CD4-positive, alpha-beta T cell treated with Interleukin-4 for 4 hours (primary cell): Measurements from ENCODE around the gene CCDC178.

Experiments used
- DNase-seq: peaks from one replicate; pipeline ENCODE4 v3.0.0-alpha.2; 2020

CCDC178 gene

DNA sequence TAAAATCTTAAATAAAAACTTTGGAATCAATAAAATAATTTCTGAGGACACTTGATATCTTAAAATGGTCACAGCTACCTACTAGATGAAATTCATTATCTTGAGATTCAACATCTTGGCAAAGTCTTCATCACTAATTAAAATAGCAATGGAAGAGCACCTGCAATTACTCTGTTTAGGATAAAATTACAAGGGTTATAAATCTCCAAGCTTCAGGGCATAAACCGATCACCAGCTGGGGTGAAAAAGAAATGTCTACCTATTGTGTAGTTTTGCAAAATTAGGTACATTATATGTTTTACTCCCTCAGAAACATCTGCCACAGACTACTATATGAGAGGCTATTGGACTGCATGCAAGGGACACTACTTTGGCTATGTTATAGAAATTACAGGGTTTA, 327.1 kb downstream of the CCDC178 start:
- DNase-seq: no peak

DNA sequence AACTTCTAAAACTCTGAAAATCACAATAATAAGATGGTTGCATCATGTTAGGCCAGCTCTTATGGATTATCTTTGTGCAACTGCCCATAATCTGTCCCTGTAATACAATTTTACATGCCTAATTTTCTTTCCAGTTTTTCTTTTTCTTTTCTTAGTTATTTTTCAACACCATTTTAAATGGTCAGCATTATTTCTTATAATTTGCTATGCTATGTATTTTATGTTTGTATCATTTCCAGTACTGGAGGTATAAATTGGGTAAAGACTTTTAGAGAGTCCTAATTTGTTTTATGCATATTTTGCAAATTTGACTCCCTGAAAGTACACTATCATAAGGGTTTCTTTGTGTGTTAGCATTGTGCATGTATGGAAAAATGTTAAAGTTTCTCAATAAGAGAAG, 333.0 kb downstream of the CCDC178 start:
- no peak for DNase-seq

DNA sequence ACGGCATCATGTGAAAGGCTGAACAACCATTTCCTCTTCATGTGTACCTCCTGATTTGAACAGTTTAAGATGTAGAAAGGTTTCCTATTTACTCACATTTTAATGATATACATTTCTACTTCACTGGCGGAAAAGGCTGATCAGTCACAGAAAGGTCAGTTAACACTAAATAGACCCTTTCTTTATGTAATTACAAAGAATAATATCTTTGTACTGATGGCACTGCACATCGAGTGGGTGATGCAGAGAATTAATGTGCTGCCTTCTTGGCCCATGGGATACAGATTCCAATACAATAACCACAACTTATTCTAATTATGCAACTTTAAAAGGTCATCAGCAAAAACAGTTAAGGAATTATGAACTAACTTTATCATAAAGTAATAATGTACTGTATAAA, 339.2 kb downstream of the CCDC178 start:
- DNase-seq: no peak

DNA sequence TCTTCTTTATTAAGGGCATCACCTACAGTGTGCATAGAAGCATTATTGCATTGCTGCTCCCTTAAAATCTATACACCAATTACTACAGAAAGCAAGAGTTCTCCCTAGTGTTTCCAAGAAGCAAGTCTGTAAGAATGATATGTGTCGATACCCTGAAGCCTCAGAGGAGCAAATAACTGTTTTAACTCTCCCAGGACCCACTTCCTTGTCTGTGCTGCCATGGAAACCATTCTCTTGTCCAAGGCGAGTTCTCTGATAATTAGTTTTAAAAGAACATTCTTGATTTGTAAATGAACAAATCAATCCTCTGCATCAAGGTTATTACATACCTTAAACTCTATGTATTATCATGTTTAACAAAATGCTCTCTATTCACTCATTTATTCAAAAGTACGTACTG, 340.9 kb downstream of the CCDC178 start:
- DNase-seq: no peak

DNA sequence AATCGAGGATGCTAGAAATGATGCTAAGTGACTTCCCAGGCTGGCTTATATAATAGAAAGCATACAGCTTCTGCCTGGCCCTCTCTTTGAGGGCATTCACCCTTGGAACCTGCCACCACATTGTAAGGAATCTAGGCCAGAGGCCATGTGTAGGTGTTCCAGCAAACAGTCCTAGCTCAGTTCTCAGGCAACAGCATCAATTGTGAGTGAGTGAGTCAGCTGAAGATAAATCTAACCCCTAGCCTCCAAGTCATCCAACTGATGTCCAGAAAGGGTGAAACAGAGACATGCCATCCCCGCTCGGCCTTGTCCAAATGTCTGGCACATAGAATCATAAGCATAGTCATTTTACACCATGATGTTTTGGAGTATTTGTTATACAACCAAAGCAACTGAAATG, 343.4 kb downstream of the CCDC178 start:
- DNase-seq: no peak

DNA sequence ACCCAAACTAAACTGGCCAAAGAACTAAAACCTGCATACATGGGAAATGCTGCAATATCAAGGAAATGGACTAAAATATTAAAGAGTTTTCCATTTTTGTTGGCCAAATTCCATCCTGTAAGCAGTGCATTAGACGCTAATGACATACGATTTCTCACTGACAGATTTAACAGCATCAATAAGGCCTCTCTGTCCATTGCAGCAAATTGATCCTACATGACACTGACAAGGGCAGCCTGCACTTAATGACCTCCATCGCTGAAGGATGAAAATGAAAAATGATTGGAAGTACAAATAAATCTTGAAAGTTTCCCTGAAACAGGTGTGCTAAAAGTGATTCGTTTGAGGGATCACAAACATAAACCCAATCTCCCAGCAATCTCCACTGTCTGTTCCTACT, 350.1 kb downstream of the CCDC178 start:
- no peak for DNase-seq

DNA sequence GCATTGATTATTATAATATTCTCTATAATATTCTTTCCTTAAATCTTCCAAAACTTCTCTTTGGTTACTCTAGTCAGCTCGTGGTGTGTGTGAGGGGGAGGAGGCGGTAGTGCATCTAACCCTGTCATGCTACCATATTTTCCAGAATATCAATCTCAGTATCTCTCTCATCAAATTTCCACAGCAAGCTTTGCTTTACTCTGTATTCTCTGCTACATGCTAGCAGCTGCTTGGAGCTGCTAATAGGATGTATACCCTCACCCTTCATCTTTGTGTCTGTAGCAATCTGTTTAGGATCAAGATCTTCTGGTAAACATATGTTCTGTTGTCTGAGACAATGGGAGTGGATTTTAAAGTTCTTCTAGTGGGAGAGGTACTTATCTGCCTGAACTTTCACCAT, 363.9 kb downstream of the CCDC178 start:
- no peak for DNase-seq

DNA sequence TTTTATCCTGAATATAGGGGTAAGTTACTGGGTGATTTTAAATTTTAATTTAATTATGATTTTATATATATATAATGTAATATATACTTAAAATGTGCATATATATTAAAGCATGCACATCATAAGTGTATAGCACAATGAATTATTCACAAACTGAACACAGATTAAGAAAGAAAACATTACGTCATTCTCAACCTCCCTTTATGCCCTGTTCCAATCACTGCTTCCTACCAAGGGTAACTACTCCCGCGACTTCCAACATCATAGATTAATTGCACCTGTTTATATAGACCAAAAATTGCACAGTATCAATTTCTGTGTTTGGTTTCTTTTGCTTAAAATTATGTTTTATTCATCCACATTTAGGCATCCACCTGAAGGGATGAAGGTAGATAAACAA, 366.4 kb downstream of the CCDC178 start:
- no peak for DNase-seq

DNA sequence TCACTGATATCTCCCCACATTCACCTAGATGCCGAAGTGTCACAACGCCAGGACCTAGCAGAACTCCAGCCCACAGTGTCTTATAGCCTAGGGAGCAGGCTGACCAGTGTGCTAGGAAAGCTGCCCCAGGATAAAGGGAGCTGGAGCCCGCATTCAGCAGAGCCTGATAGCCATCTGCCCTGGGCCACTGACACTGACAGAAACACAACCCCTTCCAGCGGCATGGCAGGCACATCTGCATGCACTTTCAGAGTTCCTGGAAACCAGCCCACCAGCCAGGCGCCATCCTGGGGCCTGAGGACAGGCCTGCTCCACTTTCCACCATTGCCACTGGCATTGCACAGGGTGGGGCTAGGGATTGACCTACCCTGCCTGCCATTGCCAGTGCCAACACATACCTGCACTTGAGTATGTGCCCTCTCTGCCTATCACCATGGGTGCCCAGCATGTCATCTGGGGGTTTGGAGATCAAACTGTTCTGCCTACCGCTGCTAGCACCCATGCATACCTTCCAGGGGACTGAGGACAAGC, 377.6 kb downstream of the CCDC178 start:
- DNase-seq: no peak

DNA sequence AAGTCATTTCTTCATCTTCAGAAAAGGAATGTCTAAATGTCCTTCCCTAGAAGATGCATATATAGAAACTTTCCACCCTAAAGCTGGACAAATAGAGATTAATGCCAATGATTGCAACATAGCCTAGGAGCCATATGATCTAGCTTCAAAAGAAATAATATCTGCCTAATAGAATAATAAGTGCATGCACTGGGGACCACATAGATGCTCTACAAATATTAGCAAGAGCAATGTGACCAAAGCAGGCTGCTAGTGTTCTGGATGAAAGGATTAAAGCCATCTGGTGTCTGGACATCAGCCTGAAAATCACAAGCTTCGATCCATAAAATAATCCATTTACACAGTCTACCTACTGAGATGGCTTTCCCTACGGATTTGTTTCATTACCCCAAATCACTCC, 387.6 kb downstream of the CCDC178 start:
- DNase-seq: no peak

DNA sequence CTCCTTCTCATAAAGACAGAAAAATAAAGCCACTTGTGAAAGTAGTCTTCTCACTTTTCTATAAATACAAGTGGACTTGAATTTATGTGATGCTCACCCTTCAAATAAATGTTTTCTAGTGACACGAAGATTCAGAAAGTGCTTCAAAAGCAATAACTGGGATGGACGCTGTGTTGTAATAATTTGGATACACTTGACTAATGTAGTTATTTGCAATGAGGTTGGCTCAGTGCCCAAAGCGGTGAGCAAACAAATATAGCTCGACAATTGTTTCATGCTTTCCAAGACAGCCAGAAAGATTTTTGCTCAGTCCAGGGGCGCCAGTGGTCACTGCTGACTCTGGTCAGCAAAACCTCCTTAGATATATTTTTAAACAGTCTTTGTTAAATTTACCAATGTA, 389.1 kb downstream of the CCDC178 start:
- no peak for DNase-seq

DNA sequence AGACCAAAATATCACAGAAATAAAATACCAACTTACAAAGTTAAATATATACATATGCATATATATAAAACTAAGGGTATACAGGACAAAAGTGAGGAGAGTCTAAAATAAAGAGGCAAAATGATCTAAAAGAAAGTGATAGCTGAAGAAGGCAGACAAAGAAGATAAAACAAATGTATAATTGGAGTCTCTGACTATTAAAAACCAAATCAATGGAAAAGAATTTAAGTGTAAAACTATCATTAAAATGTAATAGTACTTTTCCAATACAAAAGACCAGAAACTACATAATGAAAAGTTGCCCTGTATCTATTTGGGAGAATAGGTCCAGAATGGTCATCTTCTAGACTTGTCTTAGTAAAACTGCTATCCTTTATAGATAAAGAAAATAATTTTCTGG, 400.3 kb downstream of the CCDC178 start:
- no peak for DNase-seq

DNA sequence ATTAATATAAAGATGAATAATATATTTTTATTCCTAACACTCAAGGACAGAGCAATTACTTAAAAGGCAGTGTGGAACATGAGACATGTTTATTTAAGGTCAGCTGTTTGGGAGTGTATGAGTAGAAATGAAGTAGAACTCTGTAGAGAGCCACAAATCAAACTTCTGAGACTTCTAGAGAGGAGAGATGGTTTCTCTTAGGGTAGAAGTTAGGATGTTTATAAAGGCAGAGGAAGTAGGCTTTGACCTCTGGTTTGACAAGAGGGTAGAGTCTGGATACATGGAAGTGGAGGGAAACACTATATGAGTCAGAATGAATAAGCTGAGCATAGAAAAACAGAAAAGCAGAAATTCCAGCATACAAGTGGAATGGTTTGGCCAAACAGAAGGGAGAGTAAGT, 405.6 kb downstream of the CCDC178 start:
- no peak for DNase-seq

DNA sequence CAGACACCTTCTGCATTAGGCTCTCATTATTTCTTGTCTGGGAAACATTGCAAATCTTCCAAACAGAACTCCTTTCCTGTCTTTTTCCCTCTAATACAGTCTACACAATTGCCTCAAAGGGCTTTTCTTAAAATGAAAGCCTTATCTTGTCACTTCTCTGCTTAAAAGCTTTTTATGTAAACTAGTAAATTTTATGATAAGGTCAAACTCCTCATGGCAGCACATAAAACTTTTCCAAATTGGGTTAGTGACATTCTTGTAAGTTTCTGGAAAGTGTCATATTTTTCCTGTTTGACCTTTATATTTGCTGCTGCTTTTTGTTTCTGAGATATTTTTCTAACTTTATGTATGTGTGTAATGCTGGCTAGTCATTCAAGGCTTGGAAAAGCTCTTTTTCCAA, 406.3 kb downstream of the CCDC178 start:
- no peak for DNase-seq

DNA sequence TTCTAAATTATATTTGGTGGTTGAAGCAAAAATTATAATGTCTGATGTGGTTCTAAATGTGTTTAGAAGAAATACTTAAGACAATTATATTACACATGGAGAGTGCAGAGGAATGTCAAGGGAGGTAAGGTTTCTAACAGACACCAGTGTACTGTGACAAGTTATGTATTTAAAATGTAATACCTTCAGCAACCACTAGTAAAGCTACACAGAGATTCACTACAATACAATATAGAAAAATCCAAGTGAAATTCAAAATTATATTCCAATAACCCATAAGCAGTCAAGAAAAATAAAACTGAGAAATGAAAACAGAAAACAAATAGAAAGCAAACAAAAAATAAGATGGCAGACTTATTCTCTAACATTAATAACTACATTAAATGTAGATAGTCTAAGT, 418.2 kb downstream of the CCDC178 start:
- DNase-seq: no peak

DNA sequence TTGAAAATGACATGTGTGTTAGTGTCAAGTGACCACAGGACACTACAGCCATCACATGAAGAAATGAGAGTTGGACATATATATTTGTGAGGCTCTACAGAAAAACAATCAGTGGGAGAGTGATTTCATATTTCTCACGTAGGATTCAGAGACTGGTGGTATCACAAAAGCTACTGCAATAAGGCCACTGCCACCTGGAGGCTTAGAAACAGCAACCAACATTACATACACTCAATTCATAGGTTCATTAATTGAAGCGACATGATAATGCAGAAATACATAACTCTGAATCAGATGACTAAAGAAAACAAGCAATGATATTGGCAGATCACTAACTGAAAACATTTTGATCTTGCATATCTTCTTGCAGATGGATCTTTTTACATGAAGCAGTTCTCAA, 419.6 kb downstream of the CCDC178 start:
- DNase-seq: no peak

DNA sequence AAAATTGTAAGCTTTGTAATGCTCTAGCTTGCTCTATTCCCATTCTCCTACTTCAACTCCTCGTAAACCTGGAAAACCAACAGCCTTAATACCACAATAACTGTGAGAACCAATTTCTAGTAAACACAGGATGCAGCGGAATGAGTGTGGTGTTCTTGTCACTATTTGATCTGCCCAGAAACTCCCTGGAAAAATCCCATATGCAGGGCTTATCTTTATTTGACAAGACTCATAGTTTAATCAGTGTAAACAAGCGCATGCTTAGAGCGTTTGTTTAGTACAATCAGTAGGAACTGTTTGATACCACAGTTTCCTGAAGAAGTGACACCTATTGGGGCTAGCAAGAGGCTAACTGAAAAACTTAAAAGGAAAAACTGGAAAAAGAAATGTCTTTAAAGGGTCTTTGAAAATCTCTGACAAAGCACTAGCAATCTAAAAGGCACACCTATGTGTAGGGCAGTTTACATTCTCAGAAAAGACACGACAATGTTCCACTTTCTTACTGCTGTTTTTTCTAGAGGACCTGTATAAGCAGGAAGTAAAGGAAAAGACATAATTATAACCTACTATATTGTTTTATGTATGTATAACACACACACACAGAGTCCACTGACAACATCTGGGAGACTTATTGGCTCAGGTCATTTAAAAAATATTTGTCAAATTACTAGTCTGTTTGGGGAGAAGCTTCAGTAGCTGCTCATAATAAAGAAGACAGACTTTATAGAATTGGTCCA, 426.3 kb downstream of the CCDC178 start:
- DNase-seq: no peak

DNA sequence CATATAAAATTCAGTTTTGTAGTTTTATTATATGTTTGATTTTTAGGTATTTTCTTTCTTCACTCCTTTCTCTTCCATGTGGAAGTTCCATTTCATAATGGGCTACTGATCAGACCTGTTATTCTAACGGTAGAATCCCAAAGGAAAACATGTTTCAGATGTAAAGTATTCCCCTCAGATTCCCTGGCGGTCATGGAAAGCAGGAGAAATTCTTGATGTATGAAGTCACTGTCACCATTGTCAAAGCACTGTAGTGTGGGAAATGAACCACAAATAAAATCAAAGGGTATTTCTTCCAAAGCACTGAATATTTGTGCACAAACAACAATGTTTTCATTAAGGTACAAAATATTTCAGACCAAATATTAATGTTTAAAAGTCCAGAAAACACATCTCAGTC, 430.4 kb downstream of the CCDC178 start:
- no peak for DNase-seq

DNA sequence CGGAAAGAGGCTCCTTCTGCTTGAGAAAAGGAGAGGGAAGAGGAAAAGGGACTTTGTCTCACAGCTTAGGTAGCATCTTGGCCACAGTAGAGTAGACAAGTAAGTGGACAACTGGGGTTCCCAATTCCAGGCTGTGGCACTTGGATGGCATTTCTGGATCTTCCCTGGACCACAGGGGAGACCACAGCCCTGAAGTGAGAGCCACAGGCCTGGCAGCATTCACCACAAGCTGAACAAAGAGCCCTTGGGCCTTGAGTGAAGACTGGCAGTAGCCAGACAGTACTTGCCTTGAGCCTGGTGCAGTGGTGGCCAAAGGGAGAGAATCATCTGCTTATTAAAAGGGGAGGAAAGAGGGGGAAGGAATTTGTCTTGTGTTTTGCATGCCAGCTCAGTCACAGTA, 441.6 kb downstream of the CCDC178 start:
- no peak for DNase-seq

DNA sequence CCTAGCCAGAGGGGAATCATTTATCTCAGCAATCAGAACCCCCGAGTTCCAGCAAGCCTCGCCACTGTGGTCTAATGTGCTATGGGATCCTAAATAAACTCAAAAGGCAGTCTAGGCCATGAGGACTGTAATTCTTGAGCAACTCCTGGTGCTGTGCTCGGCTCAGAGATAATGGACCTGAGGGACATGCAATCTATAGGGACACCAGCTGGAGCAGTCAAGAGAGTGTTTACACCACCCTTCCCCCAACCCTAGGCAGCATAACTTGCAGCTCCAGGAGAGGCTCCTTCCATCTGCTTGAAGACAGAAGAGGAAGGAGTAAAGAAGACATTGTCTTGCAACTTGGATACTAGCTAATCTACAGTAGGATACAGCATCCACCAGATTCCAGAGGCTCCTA, 442.2 kb downstream of the CCDC178 start:
- no peak for DNase-seq

DNA sequence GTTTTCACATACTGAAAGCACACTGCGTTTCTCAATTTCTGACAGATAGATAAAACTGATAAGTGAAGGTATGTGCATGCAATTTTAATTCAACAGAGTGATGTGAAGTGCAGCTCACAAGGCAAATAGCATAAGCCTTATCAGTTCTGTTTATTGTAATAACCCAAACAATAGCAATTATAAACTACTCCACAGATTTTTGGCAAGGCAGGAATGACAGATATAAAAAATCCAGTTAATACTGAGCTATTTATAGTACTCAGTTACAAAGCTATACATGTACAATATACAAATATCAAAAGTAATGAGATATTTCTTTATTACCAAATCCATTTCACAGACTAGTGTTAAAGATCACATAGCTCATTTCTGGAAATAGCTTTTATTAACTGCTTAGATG, 456.8 kb downstream of the CCDC178 start:
- DNase-seq: no peak

DNA sequence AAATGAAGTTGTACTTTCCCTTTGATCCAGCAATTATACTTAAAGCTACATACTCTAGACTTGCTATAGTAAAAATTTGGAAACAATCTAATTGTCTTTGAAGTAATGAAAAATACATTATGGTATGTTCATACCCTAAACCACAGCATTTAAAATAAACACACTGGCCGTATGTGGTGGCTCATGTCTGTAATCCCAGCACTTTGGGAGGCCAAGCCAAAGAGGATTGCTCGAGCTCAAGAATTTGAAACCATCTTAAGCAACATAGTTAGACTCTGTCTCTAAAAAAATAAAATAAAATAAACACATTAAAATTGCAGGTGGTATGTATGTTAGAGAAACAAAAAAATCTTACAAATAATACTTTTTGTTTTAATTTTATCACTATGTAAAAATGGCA, 459.6 kb downstream of the CCDC178 start:
- DNase-seq: no peak

DNA sequence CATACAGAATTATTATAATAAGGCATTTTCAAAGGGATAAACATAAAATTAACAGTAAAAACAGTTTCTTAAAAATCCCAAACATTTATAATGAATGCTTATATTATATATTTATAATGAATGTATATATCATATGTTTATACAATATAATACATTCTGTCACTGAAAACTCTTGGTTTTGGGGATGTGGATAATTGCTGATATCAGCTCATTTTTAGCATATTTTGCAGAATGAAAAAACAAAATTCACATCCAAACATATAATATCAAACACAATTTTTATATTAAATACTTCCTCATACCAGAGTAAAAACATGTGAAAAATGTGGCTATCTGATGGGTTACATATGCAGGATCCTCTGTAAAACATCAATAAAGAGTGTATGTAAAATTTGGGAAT, 465.0 kb downstream of the CCDC178 start:
- no peak for DNase-seq

DNA sequence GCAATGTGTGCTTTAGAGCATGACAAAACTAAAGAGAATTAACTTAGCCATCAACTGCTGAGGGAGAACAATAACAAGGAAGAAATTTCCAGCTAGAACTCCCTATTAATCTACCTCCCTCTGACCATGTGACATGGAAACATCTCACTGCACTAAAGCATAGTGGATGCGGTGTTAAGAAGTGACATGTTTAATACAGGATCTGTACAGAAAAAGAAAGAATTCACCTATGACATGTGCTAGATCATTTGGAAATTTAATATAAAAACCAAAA, 465.4 kb downstream of the CCDC178 start:
- DNase-seq: no peak

DNA sequence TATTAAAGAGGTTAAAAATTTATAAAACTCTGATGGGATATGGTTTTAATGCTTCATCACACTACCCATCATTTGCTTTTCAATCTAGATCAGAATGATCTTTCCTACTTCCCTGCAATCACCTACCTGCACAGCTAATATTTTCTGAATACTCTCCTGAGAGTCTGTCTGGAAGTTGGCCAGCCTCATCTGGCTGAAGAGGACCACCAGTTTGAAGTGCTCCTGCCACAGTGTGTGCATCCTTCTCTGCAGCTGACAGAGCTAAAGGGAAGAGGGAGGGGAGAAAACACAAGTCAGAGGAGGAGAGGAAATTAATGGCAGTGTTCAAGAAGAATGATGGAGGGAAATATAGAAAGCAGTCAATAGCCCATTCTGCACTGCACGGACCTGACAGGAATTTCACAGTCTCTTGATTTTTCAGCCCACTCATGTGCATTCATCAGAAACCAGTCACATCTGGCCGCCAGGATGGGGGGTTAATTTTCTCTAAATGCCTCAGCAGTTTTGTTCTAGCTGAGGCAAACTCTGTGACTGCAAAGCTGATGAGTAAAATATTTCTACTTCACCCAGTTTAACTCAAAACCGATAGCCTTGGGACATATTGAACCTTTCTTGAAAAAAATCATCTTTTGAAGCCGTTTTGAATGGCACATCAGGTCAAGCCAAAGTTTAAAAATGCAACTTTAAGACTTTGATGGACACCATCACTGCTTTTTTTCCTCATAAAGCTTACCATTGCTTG, 465.9 kb downstream of the CCDC178 start:
- DNase-seq: no peak
